ENCODE results near the gene MANSC1.

The MANSC1 gene

GRCh38 chr12:12349711-12350665 lies at the start of gene MANSC1:
Gene MANSC1, minus strand, starts transcription at chr12:12350242. Its CDS starts 6,928 bp downstream, at chr12:12343314.
- peak; percentile 48 for DNase-seq (ENCODE audit: low read depth)

- DNase-seq (ENCODE audit: low read depth), result no peak
These were observed 49.1 kb upstream of the MANSC1 start for GRCh38 chr12:12399161-12399560.

DNA sequence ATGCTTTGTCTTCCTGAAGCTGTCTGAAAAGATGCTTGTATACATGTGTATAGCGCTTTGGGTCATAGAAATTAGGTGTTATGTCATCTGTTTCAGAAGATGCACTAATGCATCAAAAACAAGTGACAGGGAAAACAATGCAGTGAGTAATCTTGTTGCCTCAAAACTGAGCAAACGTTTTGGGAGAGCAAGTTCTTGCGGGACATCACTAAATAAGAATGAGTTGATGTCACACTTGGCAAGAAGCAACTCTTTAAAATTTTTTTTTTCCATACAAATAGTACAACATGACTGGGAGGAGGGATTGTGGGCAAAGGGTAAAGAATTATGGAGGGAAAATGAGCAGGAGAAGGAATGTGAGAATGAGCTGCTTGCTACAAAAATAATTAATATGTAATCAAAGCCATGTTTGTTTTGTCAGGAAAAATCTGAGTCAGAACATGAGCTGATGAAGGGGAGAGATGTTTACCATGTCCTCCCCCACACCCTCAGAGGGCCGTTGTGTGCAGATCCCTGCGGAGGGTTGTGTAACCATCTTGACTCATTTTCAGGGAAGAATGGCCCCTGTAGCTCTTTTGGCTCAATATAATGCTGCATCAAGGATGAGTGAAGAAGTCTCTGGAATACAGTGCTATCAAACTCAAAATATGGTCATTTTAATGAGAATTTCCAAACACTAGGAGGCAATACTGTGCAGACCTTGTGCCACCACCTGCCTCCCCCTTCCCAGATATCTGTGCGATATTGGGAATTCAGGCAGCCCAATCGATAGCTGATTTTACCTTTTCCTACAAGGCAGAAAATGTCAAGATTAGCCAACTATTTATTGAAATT lies 48.2 kb upstream of the MANSC1 start:
- DNase-seq (ENCODE audit: low read depth), result peak; percentile 91

- DNase-seq (ENCODE audit: low read depth), result no peak
These were observed 47.1 kb upstream of the MANSC1 start for GRCh38 chr12:12397184-12397583.

DNA sequence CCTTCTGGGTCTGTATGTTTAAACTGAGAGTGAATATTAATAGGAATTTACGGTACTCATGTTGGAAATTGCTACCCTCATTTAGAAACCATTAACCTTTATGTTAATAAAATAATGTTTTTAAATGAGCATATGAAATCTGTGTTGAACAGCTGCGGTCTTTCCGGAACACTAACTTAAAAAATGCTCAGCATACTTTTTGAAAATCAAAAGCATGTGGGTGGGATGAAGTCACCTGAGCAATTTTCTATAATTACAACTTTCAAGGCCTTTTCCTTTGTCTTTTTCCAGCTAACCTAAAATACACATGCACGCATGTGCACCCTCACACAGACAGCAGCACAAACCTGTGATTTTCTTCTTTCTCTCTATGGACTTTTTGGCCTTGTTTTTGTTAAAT lies 46.7 kb upstream of the MANSC1 start:
- DNase-seq (ENCODE audit: low read depth), result no peak

GRCh38 chr12:12393171-12393570 lies 43.1 kb upstream of the MANSC1 start:
- DNase-seq (ENCODE audit: low read depth), result no peak

GRCh38 chr12:12392413-12392812 lies 42.4 kb upstream of the MANSC1 start:
- DNase-seq (ENCODE audit: low read depth), result no peak

- peak; percentile 70 for DNase-seq (ENCODE audit: low read depth)
These were observed 37.5 kb upstream of the MANSC1 start for GRCh38 chr12:12387501-12387900.

DNA sequence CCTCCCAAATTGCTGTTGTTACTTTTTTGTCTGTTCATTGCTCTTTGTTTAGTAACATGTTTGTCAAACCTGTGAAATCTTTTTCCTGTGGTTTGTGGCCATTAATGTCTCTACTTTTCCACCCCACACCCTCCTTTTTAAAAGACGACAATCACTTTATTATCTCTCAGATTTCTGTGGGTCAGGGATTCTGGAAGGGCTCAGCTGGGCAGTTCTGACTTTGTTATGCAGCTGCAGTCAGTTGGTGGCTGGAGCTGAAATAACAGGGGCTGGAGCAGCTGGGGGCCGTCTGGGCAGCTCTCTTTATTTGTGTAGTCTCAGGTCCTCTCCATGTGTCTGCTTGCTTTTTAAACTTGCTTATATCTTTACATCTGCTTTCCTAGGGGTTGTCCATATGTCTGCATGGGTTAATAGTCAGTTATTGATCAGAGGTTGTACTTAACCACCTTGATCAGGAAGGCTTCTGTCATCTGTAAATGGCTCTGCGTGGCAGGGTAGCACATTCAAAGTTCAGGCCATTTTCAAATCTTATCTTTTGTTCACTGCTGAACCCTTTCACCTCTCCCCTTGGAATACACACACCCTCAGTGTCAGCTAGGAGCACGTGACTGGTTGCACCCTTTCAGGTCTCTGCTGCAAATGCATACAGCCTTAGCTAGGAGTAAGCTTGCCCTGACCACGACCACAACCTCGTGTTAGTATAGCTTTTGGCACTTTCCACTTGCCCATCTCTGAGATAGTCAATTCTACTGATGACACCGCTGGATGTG lies 34.7 kb upstream of the MANSC1 start:
- no peak for DNase-seq (ENCODE audit: low read depth)

DNA sequence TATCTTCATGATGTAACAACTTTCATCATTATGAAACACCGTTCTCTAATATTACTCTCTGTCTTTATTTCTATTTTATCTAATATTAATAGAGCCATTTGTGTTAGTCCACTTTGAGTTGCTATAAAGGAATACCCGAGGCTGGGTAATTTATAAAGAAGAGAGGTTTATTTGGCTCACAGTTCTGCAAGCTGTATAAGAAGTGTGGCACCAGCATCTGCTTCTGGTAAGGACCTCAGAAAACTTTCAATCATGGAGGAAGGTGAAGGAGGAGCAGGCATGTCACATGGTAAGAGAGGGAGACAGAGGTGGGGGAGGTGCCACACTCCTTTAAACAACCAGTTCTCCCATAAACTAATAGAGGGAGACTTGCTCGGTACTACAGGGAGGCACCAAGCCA lies 31.9 kb upstream of the MANSC1 start:
- DNase-seq (ENCODE audit: low read depth), result no peak

GRCh38 chr12:12380949-12381593 lies 31.0 kb upstream of the MANSC1 start:
- no peak for DNase-seq (ENCODE audit: low read depth)

GRCh38 chr12:12379831-12380730 lies 30.0 kb upstream of the MANSC1 start:
- DNase-seq (ENCODE audit: low read depth), result no peak

- no peak for DNase-seq (ENCODE audit: low read depth)
These were observed 28.6 kb upstream of the MANSC1 start for GRCh38 chr12:12378616-12379015.

- peak; percentile 87 for DNase-seq (ENCODE audit: low read depth)
These were observed 26.8 kb upstream of the MANSC1 start for GRCh38 chr12:12376646-12377448.

DNA sequence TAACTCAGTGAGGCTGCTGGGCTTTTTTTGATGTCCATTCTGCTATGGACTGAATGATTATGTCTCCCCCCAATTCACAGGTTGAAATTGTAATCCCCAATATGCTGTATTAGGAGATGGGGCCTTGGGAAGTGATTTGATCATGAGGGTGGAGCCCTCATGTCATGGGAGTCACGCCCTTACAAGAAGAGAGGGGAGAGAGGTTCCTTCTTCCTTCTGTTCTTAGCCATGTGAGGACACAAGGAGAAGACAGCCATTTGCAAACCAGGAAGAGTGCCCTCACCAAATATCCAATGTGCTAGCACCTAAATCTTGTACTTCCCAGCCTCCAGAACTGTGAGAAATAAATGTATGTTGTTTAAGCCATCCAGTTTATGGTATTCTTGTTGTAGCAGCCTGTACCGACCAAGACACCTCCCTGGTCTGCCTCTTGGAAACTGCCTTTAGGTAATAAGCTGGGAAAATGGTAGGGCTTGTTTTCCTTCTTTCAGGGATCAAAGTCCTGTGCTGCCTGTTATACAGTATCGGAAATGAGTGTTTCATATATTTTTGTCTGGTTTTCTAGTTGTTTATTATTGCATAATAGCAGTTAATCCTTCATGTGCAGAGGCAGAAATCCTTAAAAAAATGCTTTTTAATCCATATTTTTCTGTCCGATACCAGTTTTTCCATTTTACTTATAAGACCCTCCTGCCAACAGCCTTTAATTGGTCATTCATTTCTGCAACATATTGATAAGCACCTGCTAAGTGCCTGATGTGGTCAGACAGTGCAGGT lies 23.1 kb upstream of the MANSC1 start:
- DNase-seq (ENCODE audit: low read depth), result no peak

DNA sequence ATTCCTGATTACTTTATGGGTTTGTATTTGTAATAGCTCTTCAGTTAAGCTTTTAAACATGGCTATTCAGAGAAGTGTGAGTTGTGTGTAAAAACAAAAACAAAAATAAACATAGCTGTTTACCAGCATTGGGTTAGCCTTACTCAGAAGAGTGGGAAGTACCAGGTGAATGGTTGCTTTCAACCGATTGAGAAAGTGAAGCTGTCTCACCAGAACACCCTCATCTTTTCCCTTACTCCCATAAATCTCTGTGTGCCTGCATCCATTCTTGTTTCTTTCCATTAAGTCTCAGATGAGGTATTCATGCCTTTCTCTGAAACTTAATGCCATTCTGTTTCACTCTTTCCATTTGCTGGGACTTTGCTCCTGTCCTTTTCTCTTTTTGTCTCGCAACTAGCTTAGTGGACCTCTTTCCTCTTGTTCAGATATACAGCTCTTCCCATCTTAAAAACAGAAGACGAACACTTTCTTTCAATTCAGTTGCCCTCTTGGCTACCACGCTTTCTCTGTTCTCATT lies 17.5 kb upstream of the MANSC1 start:
- no peak for DNase-seq (ENCODE audit: low read depth)

DNA sequence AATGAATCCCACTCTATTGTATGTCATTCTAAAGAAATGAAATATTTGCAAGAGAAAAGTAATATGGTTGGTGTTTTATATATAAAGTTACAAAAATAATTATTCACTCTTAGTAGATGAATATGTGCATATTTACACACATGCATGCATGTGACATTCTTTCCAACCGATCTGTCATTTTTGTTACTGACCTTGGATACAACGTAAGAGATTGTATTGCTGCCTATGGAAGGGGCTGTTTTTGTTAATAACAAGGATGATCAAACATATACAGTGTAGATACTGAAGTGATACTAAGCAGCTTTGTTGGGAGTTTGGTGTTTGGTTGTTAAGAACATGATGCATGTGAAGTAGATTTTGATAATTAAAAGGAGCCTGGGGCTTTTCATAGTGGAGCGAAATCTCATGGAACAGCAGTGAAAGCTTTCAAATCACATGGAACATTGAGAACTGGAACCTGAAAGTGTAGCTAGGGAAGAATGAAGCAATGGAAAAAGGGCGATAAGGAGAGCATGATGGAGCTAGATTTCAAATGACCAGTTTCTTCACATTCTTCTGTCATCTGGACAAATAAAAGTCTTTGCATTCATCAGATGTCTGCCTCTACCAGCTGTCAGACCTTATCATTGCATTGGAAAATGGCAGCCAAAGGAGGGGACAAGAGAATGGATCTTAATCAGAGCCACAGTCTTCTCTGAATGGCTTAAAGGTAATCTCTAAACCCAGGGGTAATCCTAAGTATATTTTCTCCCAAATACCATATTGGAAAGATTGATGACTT lies 16.8 kb upstream of the MANSC1 start:
- no peak for DNase-seq (ENCODE audit: low read depth)

- no peak for DNase-seq (ENCODE audit: low read depth)
These were observed 15.9 kb upstream of the MANSC1 start for GRCh38 chr12:12365931-12366431.
